T-helper 1 cell treated with Interleukin-12 subunit alpha and Interleukin-12 subunit beta and Interleukin-4 antibody, amounts not matched to agents 30 μg/mL and 1 μg/mL, for 36 hours (primary cell): ENCODE results near the gene AP3M1.
"Not testable (repeated sequence)": the region's sequence is repeated elsewhere in the genome, so short reads cannot be mapped to it uniquely, and the experiment has no call there.

ENCODE experiments used
- H3K27ac Mint-ChIP-seq: one replicate; pipeline ENCODE4 v1.8.0; 2021; ENCODE audit warnings: mild to moderate bottlenecking, mixed read lengths
- H3K27me3 Mint-ChIP-seq: one replicate; pipeline ENCODE4 v1.8.0; 2021; ENCODE audit warnings: low read depth, mixed read lengths
- H3K36me3 Mint-ChIP-seq: one replicate; pipeline ENCODE4 v1.8.0; 2021; ENCODE audit warnings: low read depth, mixed read lengths
- H3K4me1 Mint-ChIP-seq: one replicate; pipeline ENCODE4 v1.8.0; 2021; ENCODE audit warnings: low read depth, mixed read lengths
- H3K4me3 Mint-ChIP-seq: one replicate; pipeline ENCODE4 v1.8.0; 2021; ENCODE audit warnings: mild to moderate bottlenecking, moderate library complexity, mixed read lengths
- H3K9me3 Mint-ChIP-seq: one replicate; pipeline ENCODE4 v1.8.0; 2021; ENCODE audit warnings: mixed read lengths

Gene AP3M1

GRCh38 chr10:74146980-74147379 lies 3.6 kb downstream of the AP3M1 start:
- peaks cover 12% of the 10 kb centered on the region for H3K4me1 Mint-ChIP-seq
- H3K27me3 Mint-ChIP-seq, H3K36me3 Mint-ChIP-seq, H3K9me3 Mint-ChIP-seq, H3K27ac Mint-ChIP-seq, H3K4me3 Mint-ChIP-seq: not testable (repeated sequence)

- Mint-ChIP-seq H3K4me1 (peaks cover 13% of the 10 kb centered on the region), H3K27ac (no peak overlapping the region)
Measured at GRCh38 chr10:74145133-74145532, 5.5 kb downstream of the AP3M1 start.

GRCh38 chr10:74140553-74140952 lies 10.1 kb downstream of the AP3M1 start:
- Mint-ChIP-seq H3K27ac (no peak overlapping the region), H3K36me3 (peaks cover 18% of the 10 kb centered on the region), H3K9me3 (no peaks in the 10 kb centered on the region), H3K27me3 (no peaks in the 10 kb centered on the region), H3K4me1 (peaks cover 7% of the 10 kb centered on the region), H3K4me3 (no peak overlapping the region)

More at GRCh38 chr10:74145133-74145532, 5.5 kb downstream of the AP3M1 start:
- Mint-ChIP-seq H3K9me3 (no peaks in the 10 kb centered on the region), H3K36me3 (peaks cover 9% of the 10 kb centered on the region), H3K27me3 (no peaks in the 10 kb centered on the region), H3K4me3 (no peak overlapping the region)

GRCh38 chr10:74139981-74140380 lies 10.6 kb downstream of the AP3M1 start:
- H3K36me3 Mint-ChIP-seq, result peaks cover 18% of the 10 kb centered on the region
- no peaks in the 10 kb centered on the region for H3K27me3 Mint-ChIP-seq
- no peaks in the 10 kb centered on the region for H3K9me3 Mint-ChIP-seq
- H3K27ac Mint-ChIP-seq, result no peak overlapping the region
- H3K4me3 Mint-ChIP-seq, result no peak overlapping the region
- peaks cover 5% of the 10 kb centered on the region for H3K4me1 Mint-ChIP-seq

GRCh38 chr10:74138596-74138995 lies 12.0 kb downstream of the AP3M1 start:
- H3K36me3 Mint-ChIP-seq, result peaks cover 24% of the 10 kb centered on the region

GRCh38 chr10:74137992-74138391 lies 12.6 kb downstream of the AP3M1 start:
- Mint-ChIP-seq H3K4me3 (no peak overlapping the region), H3K27me3 (no peaks in the 10 kb centered on the region), H3K27ac (no peak overlapping the region), H3K36me3 (peaks cover 24% of the 10 kb centered on the region), H3K4me1 (peaks cover 5% of the 10 kb centered on the region), H3K9me3 (no peaks in the 10 kb centered on the region)

More at GRCh38 chr10:74138596-74138995, 12.0 kb downstream of the AP3M1 start:
- not testable (repeated sequence) for H3K9me3 Mint-ChIP-seq, H3K4me3 Mint-ChIP-seq, H3K27me3 Mint-ChIP-seq, H3K27ac Mint-ChIP-seq, H3K4me1 Mint-ChIP-seq

- peaks cover 29% of the 10 kb centered on the region for H3K36me3 Mint-ChIP-seq
- H3K4me1 Mint-ChIP-seq, result no peaks in the 10 kb centered on the region
- no peak overlapping the region for H3K4me3 Mint-ChIP-seq
- no peak overlapping the region for H3K27ac Mint-ChIP-seq
- no peaks in the 10 kb centered on the region for H3K27me3 Mint-ChIP-seq
- no peaks in the 10 kb centered on the region for H3K9me3 Mint-ChIP-seq
Measured at GRCh38 chr10:74135452-74135851, 15.2 kb downstream of the AP3M1 start.

- Mint-ChIP-seq H3K4me1 (no peaks in the 10 kb centered on the region), H3K27me3 (no peaks in the 10 kb centered on the region), H3K36me3 (peaks cover 29% of the 10 kb centered on the region), H3K4me3 (no peak overlapping the region), H3K27ac (no peak overlapping the region), H3K9me3 (no peaks in the 10 kb centered on the region)
Measured at GRCh38 chr10:74133923-74134820, 16.5 kb downstream of the AP3M1 start.

GRCh38 chr10:74123081-74123480 lies 27.5 kb downstream of the AP3M1 start:
- Mint-ChIP-seq H3K4me3 (no peak overlapping the region), H3K9me3 (no peaks in the 10 kb centered on the region), H3K4me1 (peaks cover 13% of the 10 kb centered on the region), H3K36me3 (peaks cover 53% of the 10 kb centered on the region), H3K27ac (no peak overlapping the region), H3K27me3 (no peaks in the 10 kb centered on the region)

GRCh38 chr10:74122060-74122459 lies 28.6 kb downstream of the AP3M1 start:
- Mint-ChIP-seq H3K9me3 (no peaks in the 10 kb centered on the region), H3K4me1 (peaks cover 13% of the 10 kb centered on the region), H3K27ac (no peak overlapping the region)

GRCh38 chr10:74121368-74121767 lies 29.3 kb downstream of the AP3M1 start:
- H3K4me3 Mint-ChIP-seq, result no peak overlapping the region
- no peaks in the 10 kb centered on the region for H3K27me3 Mint-ChIP-seq
- H3K36me3 Mint-ChIP-seq, result peaks cover 62% of the 10 kb centered on the region
- peak overlapping the region; percentile 18 for H3K27ac Mint-ChIP-seq
- H3K4me1 Mint-ChIP-seq, result peaks cover 13% of the 10 kb centered on the region
- H3K9me3 Mint-ChIP-seq, result no peaks in the 10 kb centered on the region

More at GRCh38 chr10:74122060-74122459, 28.6 kb downstream of the AP3M1 start:
- Mint-ChIP-seq H3K36me3 (peaks cover 58% of the 10 kb centered on the region), H3K4me3 (no peak overlapping the region), H3K27me3 (no peaks in the 10 kb centered on the region)

- Mint-ChIP-seq H3K9me3 (no peaks in the 10 kb centered on the region), H3K4me1 (peaks cover 13% of the 10 kb centered on the region), H3K4me3 (no peak overlapping the region), H3K27me3 (no peaks in the 10 kb centered on the region), H3K36me3 (peaks cover 63% of the 10 kb centered on the region), H3K27ac (no peak overlapping the region)
Measured at GRCh38 chr10:74120911-74121310, 29.7 kb downstream of the AP3M1 start.

GRCh38 chr10:74118804-74119203 lies 31.8 kb downstream of the AP3M1 start:
- Mint-ChIP-seq H3K4me1 (peaks cover 17% of the 10 kb centered on the region), H3K36me3 (peaks cover 67% of the 10 kb centered on the region), H3K4me3 (no peak overlapping the region), H3K9me3 (no peaks in the 10 kb centered on the region), H3K27me3 (no peaks in the 10 kb centered on the region), H3K27ac (peak overlapping the region; percentile 34)

- Mint-ChIP-seq H3K4me1 (peaks cover 12% of the 10 kb centered on the region), H3K36me3 (peaks cover 66% of the 10 kb centered on the region), H3K4me3 (no peak overlapping the region), H3K27me3 (no peaks in the 10 kb centered on the region), H3K9me3 (no peaks in the 10 kb centered on the region), H3K27ac (peak overlapping the region; percentile 26)
Measured at GRCh38 chr10:74117738-74118137, 32.9 kb downstream of the AP3M1 start.

- Mint-ChIP-seq H3K27me3 (no peaks in the 10 kb centered on the region), H3K4me3 (no peak overlapping the region), H3K27ac (no peak overlapping the region), H3K4me1 (peaks cover 10% of the 10 kb centered on the region), H3K9me3 (no peaks in the 10 kb centered on the region), H3K36me3 (peaks cover 71% of the 10 kb centered on the region)
Measured at GRCh38 chr10:74114041-74114448, 36.6 kb downstream of the AP3M1 start.
